Measurements from ENCODE around the gene FCRLA.
"Not testable (repeated sequence)": the region's sequence is repeated elsewhere in the genome, so short reads cannot be mapped to it uniquely, and the experiment has no call there.

The FCRLA gene

GRCh38 chr1:161707503-161707902 lies 474 bp downstream of the FCRLA start:
- no peak for DNase-seq

DNA sequence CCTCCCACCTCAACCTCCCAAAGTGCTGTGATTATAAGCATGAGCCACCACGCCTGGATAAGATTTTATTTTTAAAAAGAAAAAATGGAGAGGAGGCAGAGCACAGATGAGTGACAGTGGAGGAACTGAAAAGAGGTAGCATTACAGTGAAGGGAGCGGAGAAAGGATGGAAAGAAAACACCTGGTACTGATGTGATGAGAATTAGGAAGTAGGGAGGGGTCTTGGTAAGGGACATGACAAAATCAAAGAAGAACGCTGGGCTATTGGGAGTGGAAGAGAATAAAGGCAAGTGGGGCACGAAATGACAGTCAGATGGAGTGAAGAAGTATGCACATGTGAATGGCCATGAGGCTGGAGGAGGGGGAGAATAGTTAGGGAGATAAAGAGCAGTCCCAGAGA lies 2.3 kb downstream of the FCRLA start:
- DNase-seq: no peak

GRCh38 chr1:161710560-161710959 lies 3.5 kb downstream of the FCRLA start:
- DNase-seq: no peak

DNA sequence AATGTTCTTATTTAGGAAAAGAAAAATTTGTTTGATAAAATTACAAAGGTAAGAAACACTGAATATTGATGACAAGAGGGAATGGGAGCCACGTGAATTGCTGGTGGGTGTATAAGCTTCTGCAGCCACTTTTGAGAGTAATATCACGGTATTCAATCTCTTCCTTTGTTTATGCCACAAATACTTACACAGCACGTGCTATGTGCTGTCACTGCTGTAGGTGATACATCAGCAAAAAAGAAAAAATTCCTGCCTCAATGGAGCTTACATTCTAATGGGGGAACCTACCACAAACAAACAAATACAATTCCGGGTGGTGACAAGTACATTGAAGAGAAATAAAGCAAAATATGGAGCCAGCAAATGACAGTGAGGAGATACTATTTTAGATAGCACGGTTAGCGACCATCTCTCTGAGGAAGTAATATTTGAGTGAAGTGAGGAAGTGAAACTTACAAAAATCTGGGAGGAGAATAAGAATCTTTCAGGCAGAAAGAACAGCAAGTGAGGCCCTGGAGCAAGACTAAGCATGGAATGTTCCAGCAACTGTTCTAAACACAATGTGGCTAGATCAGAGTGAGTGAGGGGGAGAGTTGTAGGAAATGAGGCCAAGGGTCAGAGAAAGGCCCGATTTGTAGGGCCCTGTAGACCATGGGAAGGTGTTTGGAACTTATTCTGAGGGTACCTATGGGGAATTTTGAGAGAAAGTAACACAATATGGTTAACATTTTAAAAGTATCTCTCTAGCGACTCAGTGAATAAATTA lies 11.7 kb downstream of the FCRLA start:
- peak; percentile 41 to 81 (median 60) for DNase-seq

DNA sequence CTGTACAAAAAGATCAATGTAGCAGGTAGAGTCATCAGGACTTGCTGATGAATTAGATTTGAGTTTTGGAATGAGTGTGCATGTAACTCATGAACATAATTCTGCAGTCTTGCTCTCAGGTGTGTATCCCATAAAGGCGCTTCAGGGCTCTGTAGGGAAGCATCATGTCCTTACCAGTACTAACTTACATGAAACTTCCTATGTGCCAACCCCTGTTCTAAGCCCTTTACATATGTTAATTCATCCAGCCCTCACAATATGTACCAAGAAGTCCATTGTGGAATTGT lies 12.2 kb downstream of the FCRLA start:
- no peak for DNase-seq

GRCh38 chr1:161720422-161720821 lies 13.4 kb downstream of the FCRLA start:
- DNase-seq: peak in 3 of 4 experiments; percentile 30 to 50 (median 49)

- DNase-seq: peak; percentile 42 to 71 (median 66)
These were observed 14.1 kb downstream of the FCRLA start, which contains the start of gene FCRLB for GRCh38 chr1:161720956-161721737. TSS of gene FCRLB (plus strand) at chr1:161721544. CDS start at chr1:161722673, 1,129 bp downstream.

- DNase-seq: peak; percentile 87 to 95 (median 91)
These were observed 14.8 kb downstream of the FCRLA start for GRCh38 chr1:161721738-161722343.

DNA sequence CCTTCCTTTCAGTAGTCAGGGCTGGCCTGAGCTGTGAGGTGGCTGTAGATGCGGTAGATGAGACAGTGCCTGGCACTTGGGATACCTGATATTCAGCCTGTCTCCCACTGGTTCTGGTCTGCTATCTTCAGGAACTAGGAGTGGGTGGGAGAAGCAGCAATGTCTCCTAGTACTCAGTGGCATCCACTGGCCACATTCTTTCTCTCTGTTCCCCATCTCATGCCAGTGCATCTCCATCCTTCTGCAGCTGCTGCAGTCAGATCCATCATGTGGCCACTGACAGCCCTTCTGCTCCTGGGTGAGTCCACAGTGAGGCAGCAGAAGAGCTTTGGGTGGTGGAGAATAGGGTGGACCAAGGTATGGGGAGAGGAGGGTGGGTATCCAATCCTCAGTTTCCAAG lies 15.4 kb downstream of the FCRLA start:
- DNase-seq: peak in 3 of 4 experiments; percentile 28 to 31 (median 30)

- DNase-seq: no peak
These were observed 16.6 kb downstream of the FCRLA start for GRCh38 chr1:161723459-161724141.

- not testable (repeated sequence) for DNase-seq
These were observed 18.4 kb downstream of the FCRLA start for GRCh38 chr1:161725258-161725907.

- DNase-seq: peak; percentile 41 to 72 (median 53)
These were observed 19.0 kb downstream of the FCRLA start for GRCh38 chr1:161725908-161726472.

DNA sequence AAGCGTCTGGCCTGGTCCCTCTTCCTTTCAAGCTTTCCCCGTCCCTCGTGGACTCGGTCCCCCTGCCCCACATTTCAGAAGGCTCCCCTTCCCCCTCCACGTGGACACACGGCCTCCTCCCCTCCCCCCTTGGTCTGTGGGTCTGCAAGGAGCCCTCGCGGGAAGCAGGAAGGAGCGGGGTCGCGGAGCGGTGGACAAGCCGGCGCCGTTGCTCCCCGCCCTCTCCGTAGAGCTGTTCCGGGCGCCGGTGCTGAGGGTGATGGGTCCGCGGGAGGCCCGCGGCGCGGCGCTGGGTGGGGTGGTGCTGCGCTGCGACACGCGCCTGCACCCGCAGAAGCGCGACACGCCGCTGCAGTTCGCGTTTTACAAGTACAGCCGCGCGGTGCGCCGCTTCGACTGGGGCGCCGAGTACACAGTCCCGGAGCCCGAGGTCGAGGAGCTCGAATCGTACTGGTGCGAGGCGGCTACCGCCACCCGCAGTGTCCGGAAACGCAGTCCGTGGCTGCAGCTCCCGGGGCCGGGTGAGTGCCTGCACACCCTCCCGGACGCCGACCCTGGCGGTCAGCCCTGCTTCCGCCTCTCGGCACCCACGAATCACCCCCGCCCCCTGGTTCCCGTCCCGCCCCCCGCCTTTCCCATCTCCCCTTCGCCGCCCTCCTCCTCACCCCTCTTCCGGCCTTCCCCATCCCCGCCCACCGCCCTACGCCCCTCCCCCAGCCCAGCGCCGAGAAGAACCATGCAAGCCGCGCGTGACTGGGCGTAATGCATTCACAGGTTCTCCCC lies 19.6 kb downstream of the FCRLA start:
- peak; percentile 86 to 94 (median 88) for DNase-seq

GRCh38 chr1:161727256-161727924 lies 20.4 kb downstream of the FCRLA start:
- DNase-seq: peak; percentile 76 to 89 (median 82)

GRCh38 chr1:161728376-161729226 lies 21.6 kb downstream of the FCRLA start:
- DNase-seq: peak in 3 of 4 experiments; percentile 37 to 54 (median 39)

GRCh38 chr1:161730050-161730564 lies 23.1 kb downstream of the FCRLA start:
- DNase-seq: peak; percentile 24 to 67 (median 49)

- no peak for DNase-seq
These were observed 24.2 kb downstream of the FCRLA start for GRCh38 chr1:161731241-161731640.

GRCh38 chr1:161731981-161732718 lies 25.1 kb downstream of the FCRLA start:
- no peak for DNase-seq

Data from suppressor macrophage (primary cell).